ENCODE measurements around the gene UCN2.

The UCN2 gene

GRCh38 chr3:48518638-48519276 lies 44.8 kb downstream of the UCN2 start:
- TF ChIP-seq CTCF (conservative IDR thresholded peaks at IDR 0.05): no peak
- H3K27ac ChIP-seq: no peak overlapping the region

- no peak for TF ChIP-seq CTCF (conservative IDR thresholded peaks at IDR 0.05)
- H3K27ac ChIP-seq: no peak overlapping the region
Measured at GRCh38 chr3:48518069-48518468, 45.5 kb downstream of the UCN2 start.

- no peak overlapping the region for H3K27ac ChIP-seq
- TF ChIP-seq CTCF (conservative IDR thresholded peaks at IDR 0.05): no peak
Measured at GRCh38 chr3:48516571-48516970, 47.0 kb downstream of the UCN2 start.

- TF ChIP-seq CTCF (conservative IDR thresholded peaks at IDR 0.05): no peak
- no peak overlapping the region for H3K27ac ChIP-seq
Measured at GRCh38 chr3:48514431-48515227, 49.0 kb downstream of the UCN2 start.

Measured in VCaP (cell line).